Measurements from ENCODE around the gene AAMP. TPM values are rescaled to one million over a fixed set of nuclear protein-coding genes. Genes with fewer than 3 reads are reported as not detected.

AAMP gene
- total RNA-seq, 4 donors from 2014 or later, result 87.1 to 134 (median 96.0) TPM

DNA sequence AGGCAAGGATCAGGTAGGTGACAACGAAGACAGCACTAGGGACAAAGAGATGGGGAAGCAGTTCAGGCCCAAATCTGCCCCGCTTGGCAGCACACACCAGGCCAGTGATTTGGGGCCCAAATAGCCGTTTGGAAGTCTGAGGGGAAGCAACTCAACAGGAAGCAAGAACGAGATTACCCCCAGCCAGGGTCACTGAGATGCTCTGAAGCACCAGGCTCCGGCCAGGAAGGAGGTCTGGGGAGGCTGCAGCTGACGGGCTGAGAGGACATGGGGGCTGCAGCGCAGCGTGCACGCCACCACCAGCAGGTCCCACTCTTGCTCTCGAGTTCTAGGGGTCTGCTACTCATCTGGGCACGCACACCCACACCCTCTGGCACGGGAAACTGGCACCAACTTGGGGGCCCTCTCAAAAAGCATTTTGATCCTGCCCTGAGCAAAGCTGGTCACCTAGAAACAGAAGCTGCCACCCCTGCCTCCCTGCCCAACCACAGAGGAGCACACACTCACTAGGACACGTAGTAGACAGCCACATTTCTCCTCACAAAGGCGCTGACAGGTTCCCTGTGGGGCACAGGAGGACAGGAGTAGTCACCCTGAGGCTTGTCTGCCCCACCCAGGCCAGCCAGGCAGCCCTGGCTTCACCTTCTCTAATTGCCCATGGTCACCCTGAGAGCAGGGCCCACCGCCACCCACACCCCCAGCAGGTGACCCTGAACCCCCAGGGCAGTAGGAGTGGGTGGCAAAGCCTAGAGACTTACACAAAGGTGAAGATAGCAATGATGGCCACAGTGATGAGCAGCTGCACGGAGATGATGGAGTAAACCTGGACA, 8.8 kb upstream of the AAMP start:
- Histone ChIP-seq H3K27ac (peak overlapping the region; percentile 6 to 100 (median 40)), H3K9me3 (no peaks in the 10 kb centered on the region), H3K4me1 (peaks cover 30 to 33% of the 10 kb centered on the region in 2 donors), H3K4me3 (no peak overlapping the region), H3K36me3 (peaks cover 0 to 81% of the 10 kb centered on the region in 2 donors), H3K27me3 (no peaks in the 10 kb centered on the region)
- intact Hi-C loops (cut with DNase I; ENCODE audit: low total_unique reads) (loop anchor here (10.0 kb wide), 1 partner anchor 1864 kb away; the partner anchor contains the start of gene SMARCAL1), in situ Hi-C loops (cut with MboI; ENCODE audit: low sequenced_read_pairs in 4 of 4) (loop anchor here in 3 of 4 donors (10.0 to 25.0 kb wide), 3 partner anchors 116 to 384 kb away; partner anchors contain the start of genes BCS1L (in 3 of the 3), RNF25 (in 3 of the 3), STK36 (in 3 of the 3) and ZNF142 (in 3 of the 3))
- TF ChIP-seq, protein P1, sequence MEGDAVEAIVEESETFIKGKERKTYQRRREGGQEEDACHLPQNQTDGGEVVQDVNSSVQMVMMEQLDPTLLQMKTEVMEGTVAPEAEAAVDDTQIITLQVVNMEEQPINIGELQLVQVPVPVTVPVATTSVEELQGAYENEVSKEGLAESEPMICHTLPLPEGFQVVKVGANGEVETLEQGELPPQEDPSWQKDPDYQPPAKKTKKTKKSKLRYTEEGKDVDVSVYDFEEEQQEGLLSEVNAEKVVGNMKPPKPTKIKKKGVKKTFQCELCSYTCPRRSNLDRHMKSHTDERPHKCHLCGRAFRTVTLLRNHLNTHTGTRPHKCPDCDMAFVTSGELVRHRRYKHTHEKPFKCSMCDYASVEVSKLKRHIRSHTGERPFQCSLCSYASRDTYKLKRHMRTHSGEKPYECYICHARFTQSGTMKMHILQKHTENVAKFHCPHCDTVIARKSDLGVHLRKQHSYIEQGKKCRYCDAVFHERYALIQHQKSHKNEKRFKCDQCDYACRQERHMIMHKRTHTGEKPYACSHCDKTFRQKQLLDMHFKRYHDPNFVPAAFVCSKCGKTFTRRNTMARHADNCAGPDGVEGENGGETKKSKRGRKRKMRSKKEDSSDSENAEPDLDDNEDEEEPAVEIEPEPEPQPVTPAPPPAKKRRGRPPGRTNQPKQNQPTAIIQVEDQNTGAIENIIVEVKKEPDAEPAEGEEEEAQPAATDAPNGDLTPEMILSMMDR (IDR thresholded peaks at IDR 0.05 in 4 of 5, conservative IDR thresholded peaks at IDR 0.05 in 1 of 5), result no peak
- no peak for TF ChIP-seq POLR2A (IDR thresholded peaks at IDR 0.05)
- DNase-seq, result no peak
- ATAC-seq, result no peak

- no peak overlapping the region for H3K4me3 ChIP-seq
- no peaks in the 10 kb centered on the region for H3K27me3 ChIP-seq
- peaks cover 30 to 31% of the 10 kb centered on the region in 2 donors for H3K4me1 ChIP-seq
- intact Hi-C loops (cut with DNase I; ENCODE audit: low total_unique reads), result loop anchor here (10.0 kb wide), 1 partner anchor 1863 kb away; the partner anchor contains the start of gene SMARCAL1
- DNase-seq (no peak), ATAC-seq (no peak)
- TF ChIP-seq, protein P1 (IDR thresholded peaks at IDR 0.05 in 4 of 5, conservative IDR thresholded peaks at IDR 0.05 in 1 of 5), result no peak
- no peak for TF ChIP-seq POLR2A (IDR thresholded peaks at IDR 0.05)
- H3K27ac ChIP-seq, result peak overlapping the region; percentile 38 to 90 (median 40)
- peaks cover 0 to 84% of the 10 kb centered on the region in 2 donors for H3K36me3 ChIP-seq
- no peaks in the 10 kb centered on the region for H3K9me3 ChIP-seq
- in situ Hi-C loops (cut with MboI; ENCODE audit: low sequenced_read_pairs in 4 of 4), result loop anchor here in 3 of 4 donors (10.0 to 25.0 kb wide), 3 partner anchors 117 to 384 kb away; partner anchors contain the start of genes BCS1L (in 3 of the 3), RNF25 (in 3 of the 3), STK36 (in 3 of the 3) and ZNF142 (in 3 of the 3)
These were observed 8.0 kb upstream of the AAMP start for GRCh38 chr2:218277921-218278320.

DNA sequence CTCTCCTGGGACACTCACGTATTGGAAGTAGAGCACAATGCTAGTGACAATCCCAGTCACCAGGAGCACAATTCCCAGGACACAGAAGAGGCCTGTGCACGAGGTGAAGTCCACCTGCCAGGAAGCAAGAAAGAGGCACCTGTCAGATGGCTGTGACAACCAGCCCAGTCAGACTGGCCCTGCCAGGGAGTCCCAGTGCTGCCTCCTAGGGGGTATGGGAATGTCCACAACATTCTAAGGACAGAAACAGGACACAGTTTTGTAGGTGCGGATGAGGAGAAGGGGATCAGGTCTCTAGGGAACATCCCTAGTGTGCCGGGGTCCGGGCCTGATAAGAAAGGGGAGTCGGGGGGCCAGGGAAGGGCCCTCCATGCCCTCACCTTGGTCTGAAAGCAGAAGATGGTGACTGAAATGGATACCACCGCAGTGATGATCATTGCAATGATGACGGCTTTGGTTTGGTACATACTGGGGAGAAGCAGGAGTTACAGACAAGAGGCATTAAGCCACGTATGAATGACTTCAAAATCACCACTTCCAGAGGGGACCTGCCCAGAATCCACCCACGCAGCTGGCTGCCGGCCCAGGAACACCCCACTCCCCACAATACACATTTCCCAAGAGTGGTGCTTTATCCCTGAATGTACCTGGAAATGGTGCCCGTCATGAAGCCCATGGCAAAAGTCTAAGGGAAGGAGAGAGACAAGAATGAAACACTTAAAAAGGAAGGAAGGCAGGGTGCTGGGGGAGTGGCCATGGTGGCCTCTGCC, 7.2 kb upstream of the AAMP start:
- Histone ChIP-seq H3K27me3 (no peaks in the 10 kb centered on the region), H3K4me1 (peaks cover 26 to 30% of the 10 kb centered on the region in 2 donors), H3K36me3 (peaks cover 0 to 84% of the 10 kb centered on the region in 2 donors), H3K27ac (peak overlapping the region; percentile 38 to 90 (median 58)), H3K4me3 (no peak overlapping the region), H3K9me3 (no peaks in the 10 kb centered on the region)
- no peak for DNase-seq
- TF ChIP-seq, protein P1 (IDR thresholded peaks at IDR 0.05 in 4 of 5, conservative IDR thresholded peaks at IDR 0.05 in 1 of 5), result peak in 2 of 5 experiments; percentile 12 to 18
- no peak for TF ChIP-seq POLR2A (IDR thresholded peaks at IDR 0.05)
- ATAC-seq, result no peak
- intact Hi-C loops (cut with DNase I; ENCODE audit: low total_unique reads) (loop anchor here (10.0 kb wide), 1 partner anchor 1862 kb away; the partner anchor contains the start of gene SMARCAL1), in situ Hi-C loops (cut with MboI; ENCODE audit: low sequenced_read_pairs in 4 of 4) (loop anchor here in 3 of 4 donors (10.0 to 25.0 kb wide), 3 partner anchors 118 to 385 kb away; partner anchors contain the start of genes BCS1L (in 3 of the 3), RNF25 (in 3 of the 3), STK36 (in 3 of the 3) and ZNF142 (in 3 of the 3))

DNA sequence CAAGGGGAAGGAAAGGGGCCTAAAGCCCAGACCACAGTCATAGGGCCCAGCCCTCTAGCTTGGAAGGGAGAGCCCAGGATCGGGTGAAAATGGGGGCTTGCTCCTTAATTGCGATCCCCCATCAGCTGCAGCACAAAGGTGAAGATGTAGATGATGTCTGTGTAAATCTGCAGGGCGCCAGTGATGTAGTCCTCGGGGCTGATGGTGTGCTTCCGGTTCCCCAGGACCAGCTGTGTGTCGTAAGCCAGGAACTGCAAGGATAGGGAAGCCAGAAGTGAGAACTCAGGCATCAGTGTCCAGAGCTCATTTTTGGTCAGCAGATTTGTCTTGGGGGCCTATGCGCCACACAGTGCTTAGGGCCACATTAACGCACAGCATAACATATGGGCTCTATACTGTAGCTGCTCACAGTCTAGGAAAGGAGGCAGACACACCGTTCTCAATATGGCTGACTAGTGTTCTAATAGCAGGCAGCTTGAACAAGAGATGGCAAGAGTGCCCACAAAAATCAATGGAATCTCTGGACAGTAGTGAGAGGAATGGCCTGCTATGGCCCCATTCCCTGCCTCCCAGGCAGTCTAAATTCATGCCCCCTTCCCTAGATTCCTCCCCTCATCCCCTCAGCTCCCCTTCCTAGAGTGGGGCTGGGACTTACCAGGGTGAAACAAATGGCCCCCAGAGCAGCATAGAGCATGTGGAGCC, 5.6 kb upstream of the AAMP start:
- Histone ChIP-seq H3K4me1 (peaks cover 27 to 33% of the 10 kb centered on the region in 2 donors), H3K36me3 (peaks cover 0 to 70% of the 10 kb centered on the region in 2 donors), H3K4me3 (no peak overlapping the region), H3K9me3 (no peaks in the 10 kb centered on the region), H3K27ac (peak overlapping the region; percentile 38 to 90 (median 82)), H3K27me3 (no peaks in the 10 kb centered on the region)
- TF ChIP-seq, protein P1 (IDR thresholded peaks at IDR 0.05 in 4 of 5, conservative IDR thresholded peaks at IDR 0.05 in 1 of 5), result no peak
- no peak for TF ChIP-seq POLR2A (IDR thresholded peaks at IDR 0.05)
- intact Hi-C loops (cut with DNase I; ENCODE audit: low total_unique reads) (loop anchor here (10.0 kb wide), 1 partner anchor 1861 kb away; the partner anchor contains the start of gene SMARCAL1), in situ Hi-C loops (cut with MboI; ENCODE audit: low sequenced_read_pairs in 4 of 4) (loop anchor here in 3 of 4 donors (10.0 to 25.0 kb wide), 3 partner anchors 119 to 387 kb away; partner anchors contain the start of genes BCS1L (in 3 of the 3), RNF25 (in 3 of the 3), STK36 (in 3 of the 3) and ZNF142 (in 3 of the 3))
- DNase-seq (no peak), ATAC-seq (no peak)

Measured in gastrocnemius medialis (tissue), 4 donors.